ENCODE results near the gene DGUOK.
"Not testable (repeated sequence)": the region's sequence is repeated elsewhere in the genome, so short reads cannot be mapped to it uniquely, and the experiment has no call there.

Gene DGUOK

GRCh38 chr2:73937899-73938298, 11.2 kb downstream of the DGUOK start:
- H3K27me3 Mint-ChIP-seq: no peaks in the 10 kb centered on the region
- no peak overlapping the region for H3K27ac Mint-ChIP-seq
- DNase-seq: no peak
- no peaks in the 10 kb centered on the region for H3K9me3 Mint-ChIP-seq
- CTCF ChIA-PET: interaction anchor here (1.3 to 4.0 kb wide), 2 partner anchors 50 to 110 kb away, joined by 3 to 22 read pairs; partner anchors contain the start of gene STAMBP
- H3K36me3 Mint-ChIP-seq: peaks cover 34% of the 10 kb centered on the region
- H3K4me1 Mint-ChIP-seq: peaks cover 44% of the 10 kb centered on the region
- no peak overlapping the region for H3K4me3 Mint-ChIP-seq

GRCh38 chr2:73938718-73939352, 12.2 kb downstream of the DGUOK start:
- CTCF ChIA-PET: interaction anchor here (0.7 to 4.0 kb wide), 5 partner anchors 31 to 111 kb away, joined by 3 to 22 read pairs (median 4); partner anchors contain the start of gene STAMBP
- Mint-ChIP-seq H3K4me1 (peaks cover 40% of the 10 kb centered on the region), H3K9me3 (no peaks in the 10 kb centered on the region), H3K27me3 (no peaks in the 10 kb centered on the region), H3K4me3 (no peak overlapping the region), H3K27ac (peak overlapping the region; percentile 4), H3K36me3 (peaks cover 29% of the 10 kb centered on the region)
- DNase-seq: no peak

- CTCF ChIA-PET: interaction anchor here (0.9 to 4.0 kb wide), 4 partner anchors 32 to 112 kb away, joined by 3 to 22 read pairs (median 4); partner anchors contain the start of gene STAMBP
- Mint-ChIP-seq H3K36me3 (peaks cover 31% of the 10 kb centered on the region), H3K27ac (no peak overlapping the region)
These were observed 12.7 kb downstream of the DGUOK start for GRCh38 chr2:73939419-73939818.

GRCh38 chr2:73940066-73940465, 13.4 kb downstream of the DGUOK start:
- H3K27ac Mint-ChIP-seq, H3K27me3 Mint-ChIP-seq, H3K4me3 Mint-ChIP-seq, H3K9me3 Mint-ChIP-seq, DNase-seq, CTCF ChIA-PET: not testable (repeated sequence)
- Mint-ChIP-seq H3K36me3 (peaks cover 38% of the 10 kb centered on the region), H3K4me1 (peaks cover 43% of the 10 kb centered on the region)

More at GRCh38 chr2:73939419-73939818, 12.7 kb downstream of the DGUOK start:
- no peak overlapping the region for H3K4me3 Mint-ChIP-seq
- H3K9me3 Mint-ChIP-seq: no peaks in the 10 kb centered on the region
- H3K4me1 Mint-ChIP-seq: peaks cover 40% of the 10 kb centered on the region
- peak; percentile 47 for DNase-seq
- H3K27me3 Mint-ChIP-seq: no peaks in the 10 kb centered on the region

GRCh38 chr2:73942664-73943063, 16.0 kb downstream of the DGUOK start:
- CTCF ChIA-PET: no interaction called here
- Mint-ChIP-seq H3K4me1 (peaks cover 46% of the 10 kb centered on the region), H3K27ac (no peak overlapping the region), H3K27me3 (no peaks in the 10 kb centered on the region), H3K9me3 (no peaks in the 10 kb centered on the region), H3K4me3 (no peak overlapping the region), H3K36me3 (peaks cover 47% of the 10 kb centered on the region)
- no peak for DNase-seq

GRCh38 chr2:73944714-73945113, 18.0 kb downstream of the DGUOK start:
- no peak overlapping the region for H3K27ac Mint-ChIP-seq
- no peak for DNase-seq
- H3K36me3 Mint-ChIP-seq: peaks cover 54% of the 10 kb centered on the region
- CTCF ChIA-PET: no interaction called here
- no peaks in the 10 kb centered on the region for H3K27me3 Mint-ChIP-seq
- peaks cover 45% of the 10 kb centered on the region for H3K4me1 Mint-ChIP-seq
- no peak overlapping the region for H3K4me3 Mint-ChIP-seq
- H3K9me3 Mint-ChIP-seq: no peaks in the 10 kb centered on the region

- DNase-seq: no peak
- Mint-ChIP-seq H3K27ac (peak overlapping the region; percentile 2), H3K27me3 (no peaks in the 10 kb centered on the region), H3K36me3 (peaks cover 59% of the 10 kb centered on the region), H3K9me3 (no peaks in the 10 kb centered on the region), H3K4me1 (peaks cover 50% of the 10 kb centered on the region), H3K4me3 (no peak overlapping the region)
- CTCF ChIA-PET: interaction anchor here (1.3 kb wide), 1 partner anchor 49 kb away, joined by 3 read pairs; no protein-coding TSS in a partner anchor
These were observed 19.5 kb downstream of the DGUOK start for GRCh38 chr2:73946215-73946614.

GRCh38 chr2:73946666-73947065, 20.0 kb downstream of the DGUOK start:
- H3K36me3 Mint-ChIP-seq: peaks cover 60% of the 10 kb centered on the region
- no peak overlapping the region for H3K27ac Mint-ChIP-seq
- H3K4me3 Mint-ChIP-seq: no peak overlapping the region

GRCh38 chr2:73947412-73948018, 20.8 kb downstream of the DGUOK start:
- CTCF ChIA-PET: no interaction called here
- Mint-ChIP-seq H3K27me3 (no peaks in the 10 kb centered on the region), H3K36me3 (peaks cover 67% of the 10 kb centered on the region), H3K4me1 (peaks cover 63% of the 10 kb centered on the region), H3K9me3 (no peaks in the 10 kb centered on the region), H3K4me3 (no peak overlapping the region), H3K27ac (no peak overlapping the region)
- DNase-seq: no peak

More at GRCh38 chr2:73946666-73947065, 20.0 kb downstream of the DGUOK start:
- Mint-ChIP-seq H3K4me1 (peaks cover 54% of the 10 kb centered on the region), H3K9me3 (no peaks in the 10 kb centered on the region), H3K27me3 (no peaks in the 10 kb centered on the region)
- no peak for DNase-seq
- CTCF ChIA-PET: interaction anchor here (1.3 kb wide), 1 partner anchor 50 kb away, joined by 3 read pairs; no protein-coding TSS in a partner anchor

- peaks cover 67% of the 10 kb centered on the region for H3K36me3 Mint-ChIP-seq
These were observed 23.1 kb downstream of the DGUOK start for GRCh38 chr2:73949802-73950201.

GRCh38 chr2:73952499-73953446, 26.1 kb downstream of the DGUOK start:
- CTCF ChIA-PET: interaction anchor here (1.0 kb wide), 1 partner anchor 168 kb away, joined by 3 read pairs; no protein-coding TSS in a partner anchor
- Mint-ChIP-seq H3K27me3 (no peaks in the 10 kb centered on the region), H3K36me3 (peaks cover 69% of the 10 kb centered on the region), H3K9me3 (no peaks in the 10 kb centered on the region), H3K4me3 (no peak overlapping the region), H3K4me1 (peaks cover 49% of the 10 kb centered on the region), H3K27ac (no peak overlapping the region)
- no peak for DNase-seq

More at GRCh38 chr2:73949802-73950201, 23.1 kb downstream of the DGUOK start:
- no peaks in the 10 kb centered on the region for H3K9me3 Mint-ChIP-seq
- DNase-seq: no peak
- CTCF ChIA-PET: interaction anchor here (0.9 to 1.5 kb wide), 2 partner anchors 52 to 123 kb away, joined by 3 to 6 read pairs; no protein-coding TSS in a partner anchor
- no peaks in the 10 kb centered on the region for H3K27me3 Mint-ChIP-seq
- peaks cover 62% of the 10 kb centered on the region for H3K4me1 Mint-ChIP-seq
- H3K27ac Mint-ChIP-seq: peak overlapping the region; percentile 15
- H3K4me3 Mint-ChIP-seq: no peak overlapping the region

GRCh38 chr2:73956218-73956865, 29.7 kb downstream of the DGUOK start:
- peaks cover 69% of the 10 kb centered on the region for H3K36me3 Mint-ChIP-seq
- DNase-seq: no peak
- no peaks in the 10 kb centered on the region for H3K27me3 Mint-ChIP-seq
- peaks cover 17% of the 10 kb centered on the region for H3K4me1 Mint-ChIP-seq
- no peak overlapping the region for H3K4me3 Mint-ChIP-seq
- CTCF ChIA-PET: no interaction called here
- no peak overlapping the region for H3K27ac Mint-ChIP-seq
- no peaks in the 10 kb centered on the region for H3K9me3 Mint-ChIP-seq

- CTCF ChIA-PET: no interaction called here
- H3K9me3 Mint-ChIP-seq: peaks cover 6% of the 10 kb centered on the region
- no peak overlapping the region for H3K4me3 Mint-ChIP-seq
- H3K27me3 Mint-ChIP-seq: no peaks in the 10 kb centered on the region
- no peak overlapping the region for H3K27ac Mint-ChIP-seq
- peaks cover 28% of the 10 kb centered on the region for H3K4me1 Mint-ChIP-seq
- peaks cover 39% of the 10 kb centered on the region for H3K36me3 Mint-ChIP-seq
- no peak for DNase-seq
These were observed 34.6 kb downstream of the DGUOK start for GRCh38 chr2:73961274-73961673.

Measured in activated naive CD4-positive, alpha-beta T cell treated with anti-CD3 and anti-CD28 coated beads, Interleukin-2, amount 10 ng/mL, durations not matched to agents 7 days and 5 days (primary cell).